NCI-H1105 treated with DMSO at 0.1 percent for 48 hours (cell line): ENCODE data around the gene ACOX1.

Source experiments
- DNase-seq: peaks from one replicate; lab custom pipeline; 2025; lab: John Stamatoyannopoulos, UW

ACOX1 gene

GRCh38 chr17:75978938-75979704 lies at the start of gene ACOX1, which contains the start of gene TEN1:
ACOX1 (minus strand) TSS chr17:75979166; CDS start chr17:75979073, 93 bp downstream.
TEN1 (plus strand) TSS chr17:75979240; CDS start chr17:75986193, 6,953 bp downstream.
- DNase-seq: peak; percentile 95

GRCh38 chr17:76027159-76027839 lies 48.3 kb upstream of the ACOX1 start, which contains the start of gene EVPL:
EVPL (minus strand) TSS chr17:76027306; CDS start chr17:76027198, 108 bp downstream.
- DNase-seq: no peak

GRCh38 chr17:76026714-76027158 lies 47.8 kb upstream of the ACOX1 start:
- DNase-seq: no peak

- DNase-seq: no peak
Observed at GRCh38 chr17:76025294-76025693, 46.3 kb upstream of the ACOX1 start.

DNA sequence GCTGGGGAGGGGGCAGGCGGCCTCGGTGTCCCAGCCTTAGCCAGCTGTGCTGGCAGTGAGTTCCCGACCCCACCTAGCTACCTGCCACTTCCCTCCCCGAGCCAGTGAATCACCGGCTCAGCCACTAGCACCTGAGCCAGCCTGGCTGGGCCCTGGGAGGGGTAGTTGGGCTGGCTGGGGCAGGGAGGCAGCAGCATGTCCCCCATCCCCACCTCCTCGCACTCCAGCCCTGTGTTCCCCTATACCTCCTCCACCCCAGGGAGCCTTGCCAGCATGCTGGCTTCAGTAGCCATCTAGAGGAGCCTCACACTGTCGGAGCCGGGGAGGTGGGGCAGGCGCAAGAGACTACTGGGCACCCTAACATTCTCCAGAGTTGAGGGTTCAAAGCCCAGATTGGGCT lies 45.4 kb upstream of the ACOX1 start:
- no peak for DNase-seq

DNA sequence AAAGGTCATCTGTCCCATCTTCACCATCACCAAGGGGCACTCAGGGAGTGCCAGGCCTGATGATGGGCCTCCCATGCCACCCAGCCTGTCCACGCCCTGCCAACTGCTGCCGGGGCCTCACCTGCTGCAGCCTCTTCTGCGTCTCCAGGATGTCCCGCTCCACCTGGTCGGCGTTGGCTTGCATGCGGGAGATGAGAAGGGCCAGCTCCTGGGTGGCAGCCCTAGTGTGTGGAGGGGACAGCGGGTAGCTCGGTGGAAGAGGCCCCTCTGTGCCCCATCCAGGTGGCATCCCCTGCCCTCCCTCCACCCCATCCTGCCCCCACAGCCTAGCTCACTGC lies 44.9 kb upstream of the ACOX1 start:
- no peak for DNase-seq

- no peak for DNase-seq
Observed at GRCh38 chr17:76022973-76023899, 44.3 kb upstream of the ACOX1 start.

- DNase-seq: no peak
Observed at GRCh38 chr17:76022285-76022684, 43.3 kb upstream of the ACOX1 start.

DNA sequence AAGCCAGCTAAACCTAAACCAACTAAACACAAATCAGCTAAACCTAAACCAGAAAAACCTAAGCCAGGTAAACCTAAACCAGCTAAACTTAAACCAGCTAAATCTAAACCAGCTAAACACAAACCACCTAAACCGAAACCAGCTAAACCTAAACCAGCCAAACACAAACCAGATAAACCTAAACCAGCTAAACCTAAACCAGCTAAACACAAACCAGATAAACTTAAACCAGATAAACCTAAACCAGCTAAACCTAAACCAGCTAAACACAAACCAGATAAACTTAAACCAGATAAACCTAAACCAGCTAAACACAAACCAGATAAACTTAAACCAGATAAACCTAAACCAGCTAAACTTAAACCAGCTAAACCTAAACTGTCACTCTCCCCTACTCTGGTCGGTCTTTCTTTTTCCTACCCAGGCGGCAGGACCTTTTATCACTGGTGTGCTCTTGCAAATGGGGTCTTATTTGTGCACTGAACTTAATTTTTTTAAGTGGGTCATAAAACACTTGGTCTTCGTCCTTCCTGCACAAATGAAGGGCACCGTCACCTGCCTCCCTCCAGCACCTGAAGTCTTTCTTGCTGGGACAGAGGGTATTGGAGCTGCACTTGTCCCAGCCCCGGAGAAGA lies 41.0 kb upstream of the ACOX1 start:
- DNase-seq: no peak

DNA sequence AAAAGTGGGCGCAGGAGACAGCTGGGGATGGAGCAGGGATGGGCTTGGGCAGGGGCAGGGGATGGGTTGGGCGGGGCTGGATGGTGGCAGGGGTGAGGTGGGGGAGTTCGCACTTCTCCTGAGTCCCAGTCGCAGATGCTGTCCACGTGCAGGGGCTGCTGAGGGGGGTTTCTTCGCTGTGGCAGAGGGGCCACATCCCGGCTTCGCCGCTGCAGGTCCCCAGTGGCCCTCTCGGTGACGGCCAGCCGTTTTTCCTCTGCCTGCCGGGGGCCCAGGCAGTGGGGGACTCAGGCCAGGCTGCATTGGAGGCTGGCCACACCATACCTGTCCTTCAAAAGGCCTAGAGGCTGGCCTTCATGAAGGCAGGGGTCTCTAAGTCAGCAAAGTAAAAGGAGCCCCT lies 39.8 kb upstream of the ACOX1 start:
- no peak for DNase-seq

GRCh38 chr17:76018340-76018680 lies 39.3 kb upstream of the ACOX1 start:
- DNase-seq: no peak

- no peak for DNase-seq
Observed at GRCh38 chr17:76017481-76018339, 38.7 kb upstream of the ACOX1 start.

DNA sequence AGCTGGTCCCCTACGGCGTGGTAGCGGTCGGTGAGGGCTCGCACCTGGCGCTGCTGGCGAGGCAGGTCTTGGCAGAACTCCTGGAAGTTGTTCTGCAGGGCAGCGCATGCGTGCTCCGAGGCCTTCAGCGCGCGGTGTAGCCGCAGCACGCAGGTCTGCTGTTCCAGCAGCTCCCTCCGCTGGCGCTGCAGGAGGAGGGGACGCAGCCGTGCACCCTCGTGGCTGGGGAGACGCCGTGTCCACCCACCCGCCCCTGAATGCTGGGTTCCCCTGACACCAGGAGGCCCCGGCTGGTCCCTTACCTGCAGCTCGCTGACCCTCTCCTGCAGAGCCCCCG lies 35.9 kb upstream of the ACOX1 start:
- DNase-seq: peak; percentile 78

DNA sequence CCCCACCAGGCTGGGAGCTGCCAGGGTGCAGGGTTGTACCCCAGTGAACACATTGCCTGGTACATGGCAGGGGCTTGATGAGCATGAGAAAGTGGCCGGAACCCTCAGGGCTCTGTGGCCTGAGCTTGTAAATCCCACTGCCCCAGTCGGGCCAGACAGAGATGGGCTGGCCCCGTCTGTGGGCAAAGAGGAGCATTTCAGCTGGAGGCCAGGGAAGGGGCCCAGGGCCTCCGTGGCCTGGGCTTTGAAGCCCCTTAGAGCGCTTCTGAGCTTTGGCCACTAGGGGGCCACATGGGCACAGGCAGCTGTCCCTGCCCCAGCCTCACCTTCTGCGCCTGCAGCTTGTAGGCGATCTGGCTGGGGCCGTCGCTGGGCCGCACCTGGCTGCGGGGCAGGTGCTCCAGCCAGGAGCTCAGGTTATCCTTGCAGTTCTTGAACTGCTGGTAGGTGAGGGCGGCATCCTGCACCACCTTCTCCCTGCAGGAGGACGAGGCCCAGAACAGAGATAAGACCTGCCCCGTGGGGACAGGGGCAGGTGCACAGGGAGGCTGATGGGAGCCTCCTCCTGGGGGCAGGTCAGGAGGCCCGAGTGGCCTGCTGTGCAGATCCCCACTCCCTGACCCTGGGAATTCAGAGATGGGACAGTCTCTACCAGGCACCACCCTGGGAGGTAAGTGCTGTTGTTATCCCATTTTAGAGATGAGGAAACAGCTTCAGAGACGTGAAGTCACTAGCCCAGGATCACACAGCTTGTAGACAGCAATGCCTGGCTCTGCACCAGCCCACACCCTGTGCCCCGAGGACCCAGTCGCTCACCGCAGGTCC lies 35.3 kb upstream of the ACOX1 start:
- DNase-seq: peak; percentile 74

GRCh38 chr17:76013377-76013932 lies 34.5 kb upstream of the ACOX1 start:
- no peak for DNase-seq

GRCh38 chr17:76011951-76012350 lies 33.0 kb upstream of the ACOX1 start:
- DNase-seq: no peak

DNA sequence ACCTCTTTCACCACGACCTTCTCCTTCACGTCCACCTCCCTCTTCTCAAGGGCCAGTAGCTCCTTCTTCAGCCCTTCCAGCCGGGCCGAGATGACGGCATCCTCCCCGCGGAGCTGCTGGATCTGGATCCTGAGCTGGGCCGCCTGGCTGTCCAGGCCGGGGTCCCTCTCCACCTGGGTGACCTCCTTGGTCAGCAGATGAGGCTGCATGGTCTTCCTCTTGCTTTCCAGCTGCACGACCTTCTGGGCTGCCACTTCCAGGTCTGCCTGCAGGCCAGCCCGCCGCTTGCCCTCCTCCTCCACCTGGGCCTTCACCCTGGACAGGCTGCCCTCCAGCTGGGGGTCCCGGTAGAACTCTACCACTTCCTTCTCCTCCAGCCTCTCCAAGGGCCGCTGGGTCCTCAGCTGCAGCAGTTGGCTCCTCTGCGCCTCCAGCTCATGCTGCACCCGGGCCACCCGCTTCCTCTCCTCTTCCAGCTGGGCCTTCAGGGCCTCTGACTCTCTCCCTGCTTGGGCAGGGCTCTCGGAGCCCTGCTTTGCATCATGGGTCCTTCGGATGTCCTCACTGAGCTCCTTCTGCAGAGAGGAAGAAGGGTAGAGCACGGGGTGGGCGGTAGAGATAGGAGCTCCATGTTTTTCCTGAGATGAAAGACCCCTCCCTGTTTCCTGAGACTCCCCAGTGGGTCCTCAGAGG lies 31.1 kb upstream of the ACOX1 start:
- no peak for DNase-seq

DNA sequence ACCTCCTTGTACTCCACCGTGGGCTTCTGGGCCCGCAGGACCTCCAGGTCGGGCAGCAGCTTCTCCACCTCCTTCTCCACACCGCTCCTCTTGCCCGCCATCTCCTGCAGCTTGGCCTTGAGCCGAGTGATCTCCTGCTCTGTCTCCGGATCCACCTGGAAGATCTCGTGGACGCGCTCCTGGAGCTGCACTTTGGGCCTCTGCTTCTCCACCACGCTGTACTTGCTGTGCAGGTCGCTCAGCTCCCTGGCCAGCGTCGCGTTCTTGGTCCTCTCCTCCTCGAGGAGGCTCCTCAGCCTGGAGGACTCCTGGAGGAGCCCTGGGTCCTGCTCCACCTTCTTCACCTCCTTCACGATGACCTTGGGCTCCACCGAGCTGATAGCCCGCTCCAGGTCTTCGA lies 30.5 kb upstream of the ACOX1 start:
- DNase-seq: no peak
